Mucosa of descending colon (tissue), 3 donors: Measurements from ENCODE around the gene CACNA2D2. TPM values are rescaled to one million over a fixed set of nuclear protein-coding genes. Genes with fewer than 3 reads are reported as not detected.

Experiments used
- ATAC-seq: fragments of 200-7000 bp; cut with Tn5 transposase; one replicate; pipeline ENCODE4 v1.9.1; 2020; ENCODE audit warnings: mild to moderate bottlenecking, moderate library complexity
- DNase-seq, 3 donors: peaks; one replicate each; pipeline ENCODE4 v3.0.0-alpha.2; 2020
- H3K36me3 ChIP-seq: fragments of 200-600 bp; one replicate; pipeline ENCODE4 v1.8.0; 2021; ENCODE audit warnings: low read depth, mild to moderate bottlenecking
- H3K4me1 ChIP-seq: fragments of 200-600 bp; one replicate; pipeline ENCODE4 v1.8.0; 2021; ENCODE audit warnings: low read depth, mild to moderate bottlenecking
- H3K4me3 ChIP-seq: fragments of 200-600 bp; one replicate; pipeline ENCODE4 v1.8.0; 2021; ENCODE audit warnings: mild to moderate bottlenecking
- H3K9me3 ChIP-seq: fragments of 200-600 bp; one replicate; pipeline ENCODE4 v1.8.0; 2021; ENCODE audit warnings: mild to moderate bottlenecking
- intact Hi-C, 2 donors: fragments of 100-400 bp; cut with DNase I in 1 of 2; cut with micrococcal nuclease in 1 of 2; formaldehyde crosslinking; loops; one replicate each; pipeline versions ENCODE4 v1.11.0 to v1.11.1; 2022; cut with DNase I, micrococcal nuclease
- total RNA-seq, 3 donors: library from RNA; stranded (reverse); fragmentation: NEBNext Ultra II Directional in 2 of 3; extraction: Animal tissue kit (Norgen Biotek cat#: 25700) in 2 of 3; gene quantifications; one replicate each; pipeline versions ENCODE4 v1.2.1 to v1.2.4, GENCODE V29; 2021 to 2023
- TF ChIP-seq, protein P1 (sequence below): fragments of 200-600 bp; IDR thresholded peaks from one replicate; pipeline ENCODE4 v1.8.0; 2022; ENCODE audit warnings: antibody characterized with exemption, mild to moderate bottlenecking
- donor health status: DM: no; HTN: no; CAD: no; lungs with moderate emphysema.
- donor health status: DM: no; HTN: no; CAD: no.
- donor health status: DM: no; HTN: yes; CAD: no.

CACNA2D2 gene
- total RNA-seq, 3 donors from 2014 or later: 1.5 to 4.9 (median 3.8) TPM

DNA sequence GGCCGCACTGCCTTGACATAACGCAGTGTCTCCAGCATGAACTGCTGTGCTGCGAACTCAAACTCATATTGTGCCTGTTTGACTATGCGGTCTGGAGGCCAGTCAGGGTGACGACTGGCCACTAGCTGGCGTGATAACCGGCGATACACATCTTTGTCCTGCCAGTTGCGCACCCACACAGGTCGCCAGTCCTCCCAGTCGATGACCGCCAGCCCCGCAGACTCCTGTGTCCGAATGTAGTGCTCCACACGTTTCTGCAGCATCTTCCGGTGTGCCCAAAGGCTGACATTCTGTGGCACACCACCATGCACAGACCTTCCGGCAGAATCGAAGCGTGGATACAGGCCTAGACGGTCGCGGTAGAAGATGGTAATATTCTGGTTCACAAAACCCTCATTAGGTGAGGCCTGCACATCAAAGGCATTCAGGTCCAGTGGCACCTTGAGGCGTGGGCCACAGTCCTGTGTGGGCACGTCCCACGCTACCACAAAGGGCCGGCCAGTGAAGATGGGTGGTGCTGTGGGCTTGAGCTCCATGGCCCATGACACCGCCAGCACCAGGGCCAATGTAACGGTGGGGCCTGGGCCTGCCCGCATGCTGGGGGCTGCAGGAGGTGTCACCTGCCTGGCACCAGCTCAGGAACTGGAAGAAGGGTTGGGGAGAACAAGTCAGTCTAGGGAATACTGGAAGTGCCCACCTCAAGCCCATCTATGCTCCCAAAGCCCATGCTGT, 183.4 kb downstream of the CACNA2D2 start:
- ATAC-seq: no peak
- peak in 1 of 3 donors; percentile 62 for DNase-seq
- no peaks in the 10 kb centered on the region for H3K36me3 ChIP-seq
- H3K9me3 ChIP-seq: no peaks in the 10 kb centered on the region
- TF ChIP-seq, protein P1, sequence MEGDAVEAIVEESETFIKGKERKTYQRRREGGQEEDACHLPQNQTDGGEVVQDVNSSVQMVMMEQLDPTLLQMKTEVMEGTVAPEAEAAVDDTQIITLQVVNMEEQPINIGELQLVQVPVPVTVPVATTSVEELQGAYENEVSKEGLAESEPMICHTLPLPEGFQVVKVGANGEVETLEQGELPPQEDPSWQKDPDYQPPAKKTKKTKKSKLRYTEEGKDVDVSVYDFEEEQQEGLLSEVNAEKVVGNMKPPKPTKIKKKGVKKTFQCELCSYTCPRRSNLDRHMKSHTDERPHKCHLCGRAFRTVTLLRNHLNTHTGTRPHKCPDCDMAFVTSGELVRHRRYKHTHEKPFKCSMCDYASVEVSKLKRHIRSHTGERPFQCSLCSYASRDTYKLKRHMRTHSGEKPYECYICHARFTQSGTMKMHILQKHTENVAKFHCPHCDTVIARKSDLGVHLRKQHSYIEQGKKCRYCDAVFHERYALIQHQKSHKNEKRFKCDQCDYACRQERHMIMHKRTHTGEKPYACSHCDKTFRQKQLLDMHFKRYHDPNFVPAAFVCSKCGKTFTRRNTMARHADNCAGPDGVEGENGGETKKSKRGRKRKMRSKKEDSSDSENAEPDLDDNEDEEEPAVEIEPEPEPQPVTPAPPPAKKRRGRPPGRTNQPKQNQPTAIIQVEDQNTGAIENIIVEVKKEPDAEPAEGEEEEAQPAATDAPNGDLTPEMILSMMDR: no peak
- H3K4me1 ChIP-seq: peaks cover 58% of the 10 kb centered on the region
- H3K4me3 ChIP-seq: no peak overlapping the region
- intact Hi-C loops: no loop called here

DNA sequence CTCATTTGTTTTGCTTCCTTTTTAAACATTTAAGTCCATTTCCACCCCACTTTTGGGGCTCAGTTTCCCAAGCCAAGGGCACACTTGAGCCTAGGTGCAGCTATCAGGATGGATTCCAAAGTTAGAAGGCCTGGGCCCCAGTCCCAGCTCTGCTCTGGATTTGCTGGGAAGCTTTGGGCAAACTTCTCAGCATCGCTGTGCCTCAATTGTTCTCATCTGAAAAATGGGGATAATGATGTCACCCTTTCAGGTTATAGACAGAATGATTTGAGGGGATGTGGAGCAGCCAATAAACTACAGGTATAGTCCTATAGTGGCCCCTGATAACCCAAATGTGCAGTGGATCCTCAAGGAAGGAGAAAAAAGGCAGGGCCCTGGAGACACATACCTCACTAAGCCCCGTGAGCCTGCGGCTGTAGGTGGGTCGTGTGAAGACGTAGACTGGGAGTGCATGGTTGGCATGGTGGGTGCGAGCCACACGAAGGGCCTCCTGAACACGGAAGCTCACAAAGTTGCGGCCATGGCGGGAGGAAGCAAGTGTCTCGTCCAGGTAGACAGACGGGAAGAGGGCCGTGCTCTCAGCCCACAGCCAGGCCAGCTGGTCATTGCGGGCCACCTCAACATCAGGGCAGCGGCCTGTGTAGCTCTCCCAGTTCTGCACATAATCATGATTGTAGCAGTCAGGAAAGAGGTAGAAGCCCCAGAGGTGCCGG, 184.1 kb downstream of the CACNA2D2 start:
- ATAC-seq (no peak), DNase-seq (peak in 1 of 3 donors; percentile 52)
- intact Hi-C loops: no loop called here
- Histone ChIP-seq H3K4me1 (peaks cover 56% of the 10 kb centered on the region), H3K36me3 (no peaks in the 10 kb centered on the region), H3K9me3 (no peaks in the 10 kb centered on the region), H3K4me3 (no peak overlapping the region)
- TF ChIP-seq, protein P1: no peak

DNA sequence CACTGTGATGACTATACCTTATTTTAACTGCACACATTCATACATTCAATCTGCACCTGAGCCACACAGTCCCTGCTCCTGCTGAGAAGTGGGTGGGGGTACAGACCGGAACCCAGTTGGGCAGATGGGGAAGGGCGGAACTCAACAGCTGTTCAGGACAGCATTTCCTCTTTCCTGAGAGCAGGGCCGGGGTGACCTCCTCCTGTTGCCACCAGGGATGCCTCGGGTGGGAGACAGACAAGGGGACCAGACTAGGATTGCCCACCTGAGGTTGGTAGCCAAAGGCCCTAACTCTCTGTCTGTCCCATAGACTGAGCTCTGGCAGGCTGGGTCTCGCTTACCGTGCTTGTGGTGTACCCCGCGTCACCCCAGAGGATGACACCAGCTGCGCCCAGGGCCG, 184.8 kb downstream of the CACNA2D2 start:
- Histone ChIP-seq H3K4me3 (no peak overlapping the region), H3K36me3 (no peaks in the 10 kb centered on the region), H3K4me1 (peaks cover 55% of the 10 kb centered on the region), H3K9me3 (no peaks in the 10 kb centered on the region)
- DNase-seq (peak; percentile 19 to 60 (median 41)), ATAC-seq (no peak)
- intact Hi-C loops: no loop called here
- TF ChIP-seq, protein P1: no peak

DNA sequence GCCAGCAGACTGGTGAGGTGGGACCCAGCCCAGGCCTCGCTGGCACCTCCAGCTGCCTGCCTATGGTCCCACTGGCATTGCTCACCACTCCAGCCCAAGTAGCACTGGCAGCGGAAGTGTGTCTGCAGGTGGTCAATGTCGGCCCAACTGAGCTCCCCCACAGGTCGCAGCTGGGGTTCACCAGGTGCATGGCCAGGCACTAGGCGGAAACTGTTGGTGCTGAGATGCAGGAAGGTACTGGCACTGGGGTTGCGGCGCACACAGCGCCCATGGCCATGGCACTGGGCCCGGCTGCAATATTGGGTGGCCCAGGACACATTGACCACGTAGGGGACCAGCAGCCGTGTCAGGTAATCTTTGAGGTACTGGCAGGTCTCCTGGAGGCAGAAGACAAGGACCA, 185.3 kb downstream of the CACNA2D2 start:
- Histone ChIP-seq H3K9me3 (no peaks in the 10 kb centered on the region), H3K4me3 (no peak overlapping the region), H3K4me1 (peaks cover 55% of the 10 kb centered on the region), H3K36me3 (no peaks in the 10 kb centered on the region)
- ATAC-seq (no peak), DNase-seq (peak in 1 of 3 donors; percentile 40)
- TF ChIP-seq, protein P1: no peak
- intact Hi-C loops: no loop called here

DNA sequence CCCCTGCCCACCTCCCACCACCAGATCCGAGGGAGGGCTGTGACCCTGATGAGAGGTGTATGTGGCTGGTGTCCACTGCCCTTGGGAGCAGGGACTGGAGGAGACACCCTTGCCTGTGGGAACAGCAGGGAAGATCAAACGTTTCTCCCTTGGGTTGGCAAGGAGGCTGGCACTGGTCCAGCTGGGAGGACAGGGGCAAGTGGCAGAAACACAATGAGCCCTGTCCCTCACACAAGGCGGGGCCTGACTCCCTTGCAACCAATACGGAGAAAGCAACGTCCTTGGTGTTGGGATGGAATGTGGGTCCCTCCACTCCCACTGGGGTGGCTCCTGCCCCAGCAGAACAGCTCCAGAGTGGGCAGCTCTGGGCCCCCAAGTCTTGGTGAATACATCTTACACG, 186.1 kb downstream of the CACNA2D2 start:
- peak; percentile 72 to 82 (median 81) for DNase-seq
- ATAC-seq: peak; percentile 5
- Histone ChIP-seq H3K9me3 (no peaks in the 10 kb centered on the region), H3K4me3 (no peak overlapping the region), H3K4me1 (peaks cover 54% of the 10 kb centered on the region), H3K36me3 (no peaks in the 10 kb centered on the region)
- intact Hi-C loops: no loop called here
- TF ChIP-seq, protein P1: no peak
